ENCODE data around the gene POLR2L. TPM values are rescaled to one million over a fixed set of nuclear protein-coding genes. Genes with fewer than 3 reads are reported as not detected.

POLR2L gene
- total RNA-seq, 1 donor from 2014 or later = 163 TPM

- DNase-seq (ENCODE audit: low read depth, low spot score) = no peak
Observed at GRCh38 chr11:796565-797295, 45.6 kb downstream of the POLR2L start.

GRCh38 chr11:795634-796564 lies 46.4 kb downstream of the POLR2L start:
- no peak for DNase-seq (ENCODE audit: low read depth, low spot score)

GRCh38 chr11:794766-795633 lies 47.3 kb downstream of the POLR2L start:
- no peak for DNase-seq (ENCODE audit: low read depth, low spot score)

- DNase-seq (ENCODE audit: low read depth, low spot score) = no peak
Observed at GRCh38 chr11:794013-794765, 48.1 kb downstream of the POLR2L start.

GRCh38 chr11:793556-793955 lies 48.8 kb downstream of the POLR2L start:
- DNase-seq (ENCODE audit: low read depth, low spot score) = no peak

GRCh38 chr11:792873-793272 lies 49.5 kb downstream of the POLR2L start:
- no peak for DNase-seq (ENCODE audit: low read depth, low spot score)

GRCh38 chr11:792535-792821 lies 49.9 kb downstream of the POLR2L start:
- DNase-seq (ENCODE audit: low read depth, low spot score) = no peak

- no peak for DNase-seq (ENCODE audit: low read depth, low spot score)
Observed at GRCh38 chr11:791658-792534, 50.4 kb downstream of the POLR2L start.

GRCh38 chr11:790721-791564 lies 51.4 kb downstream of the POLR2L start:
- DNase-seq (ENCODE audit: low read depth, low spot score) = no peak

GRCh38 chr11:789943-790342 lies 52.4 kb downstream of the POLR2L start, which contains the start of gene CEND1:
CEND1 (minus strand) TSS chr11:790090; CDS start chr11:788576, 1,514 bp downstream.
- DNase-seq (ENCODE audit: low read depth, low spot score) = no peak

Other genes with a start within 250 kb of the POLR2L start
- gene IRF7, start 226.6 kb downstream of the POLR2L start, total RNA-seq = 8.7 and 16.5 TPM in 2 replicates
- gene CDHR5, start 217.6 kb downstream of the POLR2L start, total RNA-seq = not detected in 2 replicates
- gene SCT, start 215.3 kb downstream of the POLR2L start, total RNA-seq = not detected in 2 replicates
- not detected in 2 replicates for gene DRD4, start 205.3 kb downstream of the POLR2L start, total RNA-seq
- 45.1 and 66.1 TPM in 2 replicates for gene DEAF1, start 147.3 kb downstream of the POLR2L start, total RNA-seq
- gene TMEM80, start 146.7 kb downstream of the POLR2L start, total RNA-seq = 8.4 and 9.7 TPM in 2 replicates
- 2.0 and 3.0 TPM in 2 replicates for gene EPS8L2, start 136.3 kb downstream of the POLR2L start, total RNA-seq
- 278 and 283 TPM in 2 replicates for gene TALDO1, start 95.1 kb downstream of the POLR2L start, total RNA-seq
- gene GATD1, start 65.0 kb downstream of the POLR2L start, total RNA-seq = 37.5 and 38.1 TPM in 2 replicates
- 0.13 and 0.14 TPM in 2 replicates for gene CEND1, start 52.4 kb downstream of the POLR2L start, total RNA-seq
- gene SLC25A22, start 44.2 kb downstream of the POLR2L start, total RNA-seq = 9.0 and 9.2 TPM in 2 replicates
- gene PIDD1, start 37.3 kb downstream of the POLR2L start, total RNA-seq = 7.0 and 7.5 TPM in 2 replicates
- 248 and 277 TPM in 2 replicates for gene RPLP2, start 32.6 kb downstream of the POLR2L start, total RNA-seq
- gene PNPLA2, start 23.6 kb downstream of the POLR2L start, total RNA-seq = 21.5 and 22.4 TPM in 2 replicates
- 4.1 and 4.3 TPM in 2 replicates for gene CRACR2B, start 14.6 kb downstream of the POLR2L start, total RNA-seq
- 578 and 647 TPM in 2 replicates for gene CD151, start 9.6 kb downstream of the POLR2L start, total RNA-seq
- 103 and 115 TPM in 2 replicates for gene TSPAN4, start 323 bp upstream of the POLR2L start, total RNA-seq
- 45.0 and 46.8 TPM in 2 replicates for gene CHID1, start 68.3 kb upstream of the POLR2L start, total RNA-seq
- 26.3 and 32.5 TPM in 2 replicates for gene AP2A2, start 83.3 kb upstream of the POLR2L start, total RNA-seq
- gene MUC6, start 194.2 kb upstream of the POLR2L start, total RNA-seq = not detected in 2 replicates
- not detected in 2 replicates for gene MUC2, start 232.3 kb upstream of the POLR2L start, total RNA-seq

Measured in pulmonary artery endothelial cell (primary cell).